WI38 (cell line): ENCODE data around the gene TMPRSS11B.
"Not testable (repeated sequence)": the region's sequence is repeated elsewhere in the genome, so short reads cannot be mapped to it uniquely, and the experiment has no call there.

Experiments
- H3K4me3 ChIP-seq: 2 replicates; pipeline ENCODE4 v1.5.1; 2011; ENCODE audit warnings: low read depth, mild to moderate bottlenecking, control low read depth, low read length
- CTCF ChIP-seq: IDR thresholded peaks from 2 replicates; pipeline ENCODE4 v1.5.1; 2012; ENCODE audit warnings: low read depth, mild to moderate bottlenecking, control low read depth, low read length

TMPRSS11B gene, protein sequence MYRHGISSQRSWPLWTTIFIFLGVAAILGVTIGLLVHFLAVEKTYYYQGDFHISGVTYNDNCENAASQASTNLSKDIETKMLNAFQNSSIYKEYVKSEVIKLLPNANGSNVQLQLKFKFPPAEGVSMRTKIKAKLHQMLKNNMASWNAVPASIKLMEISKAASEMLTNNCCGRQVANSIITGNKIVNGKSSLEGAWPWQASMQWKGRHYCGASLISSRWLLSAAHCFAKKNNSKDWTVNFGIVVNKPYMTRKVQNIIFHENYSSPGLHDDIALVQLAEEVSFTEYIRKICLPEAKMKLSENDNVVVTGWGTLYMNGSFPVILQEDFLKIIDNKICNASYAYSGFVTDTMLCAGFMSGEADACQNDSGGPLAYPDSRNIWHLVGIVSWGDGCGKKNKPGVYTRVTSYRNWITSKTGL

GRCh38 chr4:68245594-68245993 is at the start of gene TMPRSS11B:
TMPRSS11B (minus strand) TSS chr4:68245694; CDS start chr4:68245558, 136 bp downstream.
- no peak within 1 kb of the TSS for H3K4me3 ChIP-seq
- TF ChIP-seq CTCF: no peak

DNA sequence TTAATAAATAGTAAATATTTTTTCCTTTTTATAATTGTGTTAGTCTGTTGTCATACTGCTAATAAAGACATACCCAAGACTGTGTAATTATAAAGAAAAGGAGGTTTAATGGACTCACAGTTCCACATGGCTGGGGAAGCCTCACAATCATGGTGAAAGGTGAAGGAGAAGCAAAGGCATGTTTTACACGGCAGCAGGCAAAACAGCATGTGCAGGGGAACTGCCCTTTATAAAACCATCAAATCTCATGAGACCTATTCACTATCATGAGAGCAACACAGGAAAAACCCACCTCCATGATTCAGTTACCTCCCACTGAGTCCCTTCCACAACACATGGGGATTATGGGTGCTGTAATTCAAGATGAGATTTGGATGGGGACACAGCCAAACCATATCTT is 45.8 kb upstream of the TMPRSS11B start:
- H3K4me3 ChIP-seq: no peak overlapping the region
- no peak for TF ChIP-seq CTCF

GRCh38 chr4:68288393-68288740 is 42.9 kb upstream of the TMPRSS11B start:
- TF ChIP-seq CTCF: no peak
- H3K4me3 ChIP-seq: no peak overlapping the region; the same call in 1 of the 2 replicates

- H3K4me3 ChIP-seq: no peak overlapping the region
- TF ChIP-seq CTCF: no peak
These were observed 42.4 kb upstream of the TMPRSS11B start for GRCh38 chr4:68287704-68288392.

- no peak for TF ChIP-seq CTCF
- H3K4me3 ChIP-seq: no peak overlapping the region
These were observed 38.2 kb upstream of the TMPRSS11B start for GRCh38 chr4:68283714-68284113.

DNA sequence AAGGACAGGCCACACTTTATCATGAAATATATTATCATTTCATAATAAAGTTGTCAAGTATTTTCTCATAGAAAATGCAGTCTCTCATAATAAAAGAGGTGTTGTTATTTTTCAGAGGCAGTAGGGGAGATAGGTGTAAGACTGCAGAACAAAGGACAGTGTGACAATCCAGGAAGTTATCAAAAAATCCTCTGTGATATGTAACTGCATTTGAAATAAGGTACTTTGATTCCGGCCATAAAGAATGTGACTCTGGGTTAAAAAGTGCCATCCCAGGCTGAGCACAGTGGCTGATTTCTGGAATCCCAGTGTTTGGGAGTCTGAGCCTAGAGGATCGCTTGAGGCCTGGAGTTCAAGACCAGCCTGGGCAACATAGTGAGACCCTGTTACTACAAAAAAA is 37.6 kb upstream of the TMPRSS11B start:
- TF ChIP-seq CTCF: no peak

DNA sequence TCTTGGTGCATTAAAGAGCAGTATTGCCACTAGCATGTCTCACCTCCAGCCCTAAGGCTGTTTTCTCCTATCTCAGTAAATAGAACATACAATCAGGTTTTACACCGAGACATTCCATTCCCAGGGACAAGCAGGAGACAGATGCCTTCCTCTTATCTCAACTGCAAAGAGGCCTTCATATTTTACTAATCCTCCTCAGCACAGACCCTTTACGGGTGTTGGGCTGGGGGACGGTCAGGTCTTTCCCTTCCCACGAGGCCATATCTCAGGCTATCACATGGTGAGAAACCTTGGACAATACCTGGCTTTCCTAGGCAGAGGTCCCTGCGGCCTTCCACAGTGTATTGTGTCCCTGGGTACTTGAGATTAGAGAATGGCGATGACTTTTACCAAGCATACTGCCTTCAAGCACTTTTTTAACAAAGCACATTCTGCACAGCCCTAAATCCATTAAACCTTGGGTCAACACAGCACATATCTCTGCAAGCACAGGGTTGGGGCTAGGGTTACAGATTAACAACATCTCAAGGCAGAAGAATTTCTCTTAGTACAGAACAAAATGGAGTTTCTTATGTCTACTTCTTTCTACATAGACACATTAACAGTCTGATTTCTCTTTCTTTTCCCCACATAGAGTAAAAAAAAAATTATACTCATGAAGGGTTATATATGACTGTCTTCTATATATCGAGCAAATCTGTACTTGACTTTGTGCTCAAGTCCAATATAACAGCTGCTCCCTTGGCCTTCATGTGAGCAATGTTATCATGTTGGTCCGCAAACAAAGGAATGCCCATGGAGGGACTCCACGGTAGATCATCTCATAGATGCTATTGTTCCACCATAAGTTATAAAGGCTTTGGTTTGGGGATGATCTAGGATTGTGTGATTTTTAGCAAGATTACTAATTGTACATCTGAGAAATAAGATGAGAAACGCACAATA is 36.6 kb upstream of the TMPRSS11B start:
- not testable (repeated sequence) for H3K4me3 ChIP-seq

More for the DNA sequence above, 37.6 kb upstream of the TMPRSS11B start:
- H3K4me3 ChIP-seq: no peak overlapping the region
